Esophagus muscularis mucosa (tissue), 4 donors: Measurements from ENCODE around the gene B3GLCT. TPM values are rescaled to one million over a fixed set of nuclear protein-coding genes. Genes with fewer than 3 reads are reported as not detected.

Source experiments
- DNase-seq: peaks from one replicate; pipeline ENCODE4 v3.0.0-alpha.2; 2017; ENCODE audit errors: extremely low spot score
- H3K27ac ChIP-seq, 4 donors: fragments of 200-600 bp; sonication (generic); replicated peaks in 1 of 4; 1 replicate in 3 of 4; 2 replicates in 1 of 4; pipeline ENCODE4 v1.5.1; 2016 to 2019; ENCODE audit warnings: mild to moderate bottlenecking in 1 of 4
- H3K27me3 ChIP-seq, 4 donors: fragments of 200-600 bp; sonication (generic); one replicate each; pipeline versions ENCODE4 v1.5.1 to v1.6.0; 2016 to 2019
- H3K36me3 ChIP-seq, 4 donors: fragments of 200-600 bp; sonication (generic); one replicate each; pipeline ENCODE4 v1.5.1; 2016 to 2019
- H3K4me1 ChIP-seq, 4 donors: fragments of 200-600 bp; sonication (generic); one replicate each; pipeline ENCODE4 v1.5.1; 2016 to 2019
- H3K4me3 ChIP-seq, 4 donors: fragments of 200-600 bp; sonication (generic); 1 replicate in 2 of 4; 2 replicates in 2 of 4; pipeline ENCODE4 v1.5.1; 2016 to 2019; ENCODE audit warnings: mild to moderate bottlenecking in 4 of 4, moderate library complexity in 1 of 4
- H3K9me3 ChIP-seq, 4 donors: fragments of 200-600 bp; sonication (generic); 1 replicate in 3 of 4; 2 replicates in 1 of 4; pipeline ENCODE4 v1.5.1; 2016 to 2019
- CTCF ChIP-seq, 3 experiments: fragments of 200-600 bp in 2 of 3; fragments of 450-650 bp in 1 of 3; sonication (generic) in 2 of 3; IDR thresholded peaks; one replicate each; pipeline ENCODE4 v1.5.1; 2017 to 2019; ENCODE audit warnings: antibody characterized with exemption in 3 of 3, mild to moderate bottlenecking in 2 of 3, moderate library complexity in 1 of 3
- EP300 ChIP-seq: sonication (generic); formaldehyde crosslinking; IDR thresholded peaks from one replicate; pipeline ENCODE4 v1.6.1; 2017; ENCODE audit warnings: antibody characterized with exemption
- POLR2A ChIP-seq: fragments of 450-650 bp; IDR thresholded peaks from one replicate; pipeline ENCODE4 v1.6.1; 2017; ENCODE audit warnings: antibody characterized with exemption, moderate library complexity, mild to moderate bottlenecking, low read depth
- POLR2AphosphoS5 ChIP-seq, 2 donors: sonication (generic); formaldehyde crosslinking; IDR thresholded peaks; one replicate each; pipeline ENCODE4 v1.6.1; 2017; ENCODE audit warnings: antibody characterized with exemption in 2 of 2
- WGBS: methylation state at CpG from one replicate; pipeline ENCODE4 v1.1.5; 2018; 5-methylcytosine and 5-hydroxymethylcytosine counted together
- intact Hi-C: fragments of 100-400 bp; cut with DNase I; formaldehyde crosslinking; loops from one replicate; pipeline ENCODE4 v1.15.1; 2023
- total RNA-seq, 4 donors: library from RNA; depleted of rRNA; stranded (reverse); fragments of >200 nt; gene quantifications; one replicate each; pipeline versions ENCODE4 v1.1.0 to v1.2.1, GENCODE V29; 2016

Gene B3GLCT
- total RNA-seq, 4 donors from 2014 or later: 5.2 to 8.8 (median 5.6) TPM

DNA sequence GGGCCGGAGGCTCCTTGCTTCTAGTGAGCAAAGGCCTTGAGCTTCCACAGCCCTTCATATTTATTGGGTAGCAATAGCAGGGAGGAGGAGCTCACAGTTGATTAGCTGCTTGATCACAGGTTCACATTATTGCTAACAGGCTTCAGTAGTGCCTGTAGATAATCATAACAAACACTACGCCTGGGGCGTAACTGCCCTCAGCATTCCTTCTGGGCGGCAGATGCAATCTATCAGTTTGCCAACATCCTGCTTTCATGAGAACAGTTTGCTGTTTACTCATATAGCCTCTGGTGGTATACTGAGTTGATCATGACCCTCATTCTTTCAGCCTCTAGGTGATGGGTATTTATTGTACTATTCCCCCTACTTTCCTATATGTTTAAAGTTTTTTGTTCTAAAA lies 149.4 kb downstream of the B3GLCT start:
- Histone ChIP-seq H3K9me3 (no peaks in the 10 kb centered on the region), H3K4me1 (no peaks in the 10 kb centered on the region), H3K27me3 (peaks cover 0 to 13% (median 0%) of the 10 kb centered on the region in 4 donors), H3K27ac (no peak overlapping the region), H3K36me3 (no peaks in the 10 kb centered on the region), H3K4me3 (no peak overlapping the region)
- no peak for DNase-seq
- TF ChIP-seq EP300: no peak
- TF ChIP-seq CTCF (IDR thresholded peaks at IDR 0.05): no peak
- WGBS: 79% methylated on average over 4 of the region's 4 CpGs
- intact Hi-C loops: no loop called here

DNA sequence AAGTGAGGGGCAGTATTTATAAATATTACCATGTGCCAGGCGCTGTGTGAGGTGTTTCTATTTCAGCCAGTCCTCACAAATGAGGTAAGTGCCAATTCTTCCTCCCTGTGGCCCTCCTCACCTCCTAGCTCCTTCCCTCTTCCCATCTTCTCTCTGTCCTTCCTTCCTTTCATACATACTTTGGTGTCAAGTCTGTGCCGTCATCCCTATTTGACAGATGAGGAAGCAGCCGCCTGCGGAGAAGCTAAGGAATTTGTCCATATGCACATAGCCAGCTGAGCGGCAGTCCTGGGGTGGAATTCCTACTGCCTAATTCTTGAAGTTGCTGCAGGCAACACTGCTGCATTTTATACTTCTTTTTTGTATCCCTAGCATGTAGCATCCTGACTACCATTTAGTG lies 150.8 kb downstream of the B3GLCT start:
- WGBS: 49% methylated on average over 5 of the region's 5 CpGs
- H3K36me3 ChIP-seq: no peaks in the 10 kb centered on the region
- TF ChIP-seq POLR2AphosphoS5 (IDR thresholded peaks at IDR 0.05) (no peak), POLR2A (no peak), CTCF (IDR thresholded peaks at IDR 0.05) (no peak), EP300 (no peak)
- peaks cover 0 to 13% (median 0%) of the 10 kb centered on the region in 4 donors for H3K27me3 ChIP-seq
- intact Hi-C loops: no loop called here
- H3K27ac ChIP-seq: no peak overlapping the region
- H3K4me1 ChIP-seq: no peaks in the 10 kb centered on the region
- H3K4me3 ChIP-seq: no peak overlapping the region
- peak; percentile 91 for DNase-seq
- peaks cover 0 to 8% (median 0%) of the 10 kb centered on the region in 4 donors for H3K9me3 ChIP-seq

- 94% methylated on average over 2 of the region's 2 CpGs for WGBS
- intact Hi-C loops: no loop called here
- TF ChIP-seq POLR2A: no peak
- TF ChIP-seq POLR2AphosphoS5 (IDR thresholded peaks at IDR 0.05): no peak
- TF ChIP-seq EP300: no peak
- TF ChIP-seq CTCF (IDR thresholded peaks at IDR 0.05): no peak
Observed at GRCh38 chr13:31351376-31351775, 151.6 kb downstream of the B3GLCT start.

GRCh38 chr13:31352467-31352866 lies 152.7 kb downstream of the B3GLCT start:
- no peaks in the 10 kb centered on the region for H3K4me1 ChIP-seq
- WGBS: 68% methylated on average over 7 of the region's 24 CpGs
- H3K36me3 ChIP-seq: no peaks in the 10 kb centered on the region
- intact Hi-C loops: no loop called here
- H3K27ac ChIP-seq: no peak overlapping the region
- TF ChIP-seq POLR2A: no peak
- no peak for TF ChIP-seq EP300
- TF ChIP-seq POLR2AphosphoS5 (IDR thresholded peaks at IDR 0.05): no peak
- TF ChIP-seq CTCF (IDR thresholded peaks at IDR 0.05): no peak
- no peak overlapping the region for H3K4me3 ChIP-seq
- DNase-seq: no peak
- peaks cover 0 to 8% (median 0%) of the 10 kb centered on the region in 4 donors for H3K9me3 ChIP-seq
- H3K27me3 ChIP-seq: peaks cover 0 to 13% (median 0%) of the 10 kb centered on the region in 4 donors

More at GRCh38 chr13:31351376-31351775, 151.6 kb downstream of the B3GLCT start:
- DNase-seq: no peak
- peaks cover 0 to 8% (median 0%) of the 10 kb centered on the region in 4 donors for H3K9me3 ChIP-seq
- H3K36me3 ChIP-seq: no peaks in the 10 kb centered on the region
- H3K27me3 ChIP-seq: peaks cover 0 to 13% (median 0%) of the 10 kb centered on the region in 4 donors
- no peak overlapping the region for H3K27ac ChIP-seq
- no peaks in the 10 kb centered on the region for H3K4me1 ChIP-seq
- H3K4me3 ChIP-seq: no peak overlapping the region

GRCh38 chr13:31355001-31355400 lies 155.2 kb downstream of the B3GLCT start:
- intact Hi-C loops: no loop called here
- Histone ChIP-seq H3K4me3 (no peak overlapping the region), H3K27me3 (peaks cover 0 to 13% (median 0%) of the 10 kb centered on the region in 4 donors), H3K9me3 (peaks cover 0 to 8% (median 0%) of the 10 kb centered on the region in 4 donors), H3K4me1 (no peaks in the 10 kb centered on the region), H3K27ac (no peak overlapping the region), H3K36me3 (no peaks in the 10 kb centered on the region)
- DNase-seq: no peak
- TF ChIP-seq POLR2A: no peak
- TF ChIP-seq EP300: no peak
- TF ChIP-seq CTCF (IDR thresholded peaks at IDR 0.05): no peak
- TF ChIP-seq POLR2AphosphoS5 (IDR thresholded peaks at IDR 0.05): no peak
- 100% methylated on average over 1 of the region's 1 CpG for WGBS
